Measurements from ENCODE around the gene DDAH1.

GRCh38 chr1:85378534-85378933 is 86.4 kb downstream of the DDAH1 start:
- TF ChIP-seq CTCF (IDR thresholded peaks at IDR 0.05) (no peak), ESRRA (CRISPR knock-in tag; IDR thresholded peaks at IDR 0.05; ENCODE audit: borderline replicate concordance) (no peak), SMAD3 (CRISPR knock-in tag; IDR thresholded peaks at IDR 0.05; ENCODE audit: borderline replicate concordance) (no peak), GABPB1 (CRISPR knock-in tag; IDR thresholded peaks at IDR 0.05) (no peak), TEAD1 (CRISPR knock-in tag; IDR thresholded peaks at IDR 0.05) (no peak), FOXP1 (CRISPR knock-in tag; IDR thresholded peaks at IDR 0.05; ENCODE audit: borderline replicate concordance) (no peak), NR1H2 (CRISPR knock-in tag; IDR thresholded peaks at IDR 0.05) (no peak)
- TF ChIP-seq, protein P1, sequence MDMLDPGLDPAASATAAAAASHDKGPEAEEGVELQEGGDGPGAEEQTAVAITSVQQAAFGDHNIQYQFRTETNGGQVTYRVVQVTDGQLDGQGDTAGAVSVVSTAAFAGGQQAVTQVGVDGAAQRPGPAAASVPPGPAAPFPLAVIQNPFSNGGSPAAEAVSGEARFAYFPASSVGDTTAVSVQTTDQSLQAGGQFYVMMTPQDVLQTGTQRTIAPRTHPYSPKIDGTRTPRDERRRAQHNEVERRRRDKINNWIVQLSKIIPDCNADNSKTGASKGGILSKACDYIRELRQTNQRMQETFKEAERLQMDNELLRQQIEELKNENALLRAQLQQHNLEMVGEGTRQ (CRISPR knock-in tag; IDR thresholded peaks at IDR 0.05), result no peak
- TF ChIP-seq, protein P2, sequence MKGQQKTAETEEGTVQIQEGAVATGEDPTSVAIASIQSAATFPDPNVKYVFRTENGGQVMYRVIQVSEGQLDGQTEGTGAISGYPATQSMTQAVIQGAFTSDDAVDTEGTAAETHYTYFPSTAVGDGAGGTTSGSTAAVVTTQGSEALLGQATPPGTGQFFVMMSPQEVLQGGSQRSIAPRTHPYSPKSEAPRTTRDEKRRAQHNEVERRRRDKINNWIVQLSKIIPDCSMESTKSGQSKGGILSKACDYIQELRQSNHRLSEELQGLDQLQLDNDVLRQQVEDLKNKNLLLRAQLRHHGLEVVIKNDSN (CRISPR knock-in tag; IDR thresholded peaks at IDR 0.05), result no peak
- TF ChIP-seq, protein P3, sequence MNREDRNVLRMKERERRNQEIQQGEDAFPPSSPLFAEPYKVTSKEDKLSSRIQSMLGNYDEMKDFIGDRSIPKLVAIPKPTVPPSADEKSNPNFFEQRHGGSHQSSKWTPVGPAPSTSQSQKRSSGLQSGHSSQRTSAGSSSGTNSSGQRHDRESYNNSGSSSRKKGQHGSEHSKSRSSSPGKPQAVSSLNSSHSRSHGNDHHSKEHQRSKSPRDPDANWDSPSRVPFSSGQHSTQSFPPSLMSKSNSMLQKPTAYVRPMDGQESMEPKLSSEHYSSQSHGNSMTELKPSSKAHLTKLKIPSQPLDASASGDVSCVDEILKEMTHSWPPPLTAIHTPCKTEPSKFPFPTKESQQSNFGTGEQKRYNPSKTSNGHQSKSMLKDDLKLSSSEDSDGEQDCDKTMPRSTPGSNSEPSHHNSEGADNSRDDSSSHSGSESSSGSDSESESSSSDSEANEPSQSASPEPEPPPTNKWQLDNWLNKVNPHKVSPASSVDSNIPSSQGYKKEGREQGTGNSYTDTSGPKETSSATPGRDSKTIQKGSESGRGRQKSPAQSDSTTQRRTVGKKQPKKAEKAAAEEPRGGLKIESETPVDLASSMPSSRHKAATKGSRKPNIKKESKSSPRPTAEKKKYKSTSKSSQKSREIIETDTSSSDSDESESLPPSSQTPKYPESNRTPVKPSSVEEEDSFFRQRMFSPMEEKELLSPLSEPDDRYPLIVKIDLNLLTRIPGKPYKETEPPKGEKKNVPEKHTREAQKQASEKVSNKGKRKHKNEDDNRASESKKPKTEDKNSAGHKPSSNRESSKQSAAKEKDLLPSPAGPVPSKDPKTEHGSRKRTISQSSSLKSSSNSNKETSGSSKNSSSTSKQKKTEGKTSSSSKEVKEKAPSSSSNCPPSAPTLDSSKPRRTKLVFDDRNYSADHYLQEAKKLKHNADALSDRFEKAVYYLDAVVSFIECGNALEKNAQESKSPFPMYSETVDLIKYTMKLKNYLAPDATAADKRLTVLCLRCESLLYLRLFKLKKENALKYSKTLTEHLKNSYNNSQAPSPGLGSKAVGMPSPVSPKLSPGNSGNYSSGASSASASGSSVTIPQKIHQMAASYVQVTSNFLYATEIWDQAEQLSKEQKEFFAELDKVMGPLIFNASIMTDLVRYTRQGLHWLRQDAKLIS (CRISPR knock-in tag; IDR thresholded peaks at IDR 0.05; ENCODE audit: borderline replicate concordance), result no peak
- TF ChIP-seq, protein P4, sequence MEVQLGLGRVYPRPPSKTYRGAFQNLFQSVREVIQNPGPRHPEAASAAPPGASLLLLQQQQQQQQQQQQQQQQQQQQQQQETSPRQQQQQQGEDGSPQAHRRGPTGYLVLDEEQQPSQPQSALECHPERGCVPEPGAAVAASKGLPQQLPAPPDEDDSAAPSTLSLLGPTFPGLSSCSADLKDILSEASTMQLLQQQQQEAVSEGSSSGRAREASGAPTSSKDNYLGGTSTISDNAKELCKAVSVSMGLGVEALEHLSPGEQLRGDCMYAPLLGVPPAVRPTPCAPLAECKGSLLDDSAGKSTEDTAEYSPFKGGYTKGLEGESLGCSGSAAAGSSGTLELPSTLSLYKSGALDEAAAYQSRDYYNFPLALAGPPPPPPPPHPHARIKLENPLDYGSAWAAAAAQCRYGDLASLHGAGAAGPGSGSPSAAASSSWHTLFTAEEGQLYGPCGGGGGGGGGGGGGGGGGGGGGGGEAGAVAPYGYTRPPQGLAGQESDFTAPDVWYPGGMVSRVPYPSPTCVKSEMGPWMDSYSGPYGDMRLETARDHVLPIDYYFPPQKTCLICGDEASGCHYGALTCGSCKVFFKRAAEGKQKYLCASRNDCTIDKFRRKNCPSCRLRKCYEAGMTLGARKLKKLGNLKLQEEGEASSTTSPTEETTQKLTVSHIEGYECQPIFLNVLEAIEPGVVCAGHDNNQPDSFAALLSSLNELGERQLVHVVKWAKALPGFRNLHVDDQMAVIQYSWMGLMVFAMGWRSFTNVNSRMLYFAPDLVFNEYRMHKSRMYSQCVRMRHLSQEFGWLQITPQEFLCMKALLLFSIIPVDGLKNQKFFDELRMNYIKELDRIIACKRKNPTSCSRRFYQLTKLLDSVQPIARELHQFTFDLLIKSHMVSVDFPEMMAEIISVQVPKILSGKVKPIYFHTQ (CRISPR knock-in tag; IDR thresholded peaks at IDR 0.05), result no peak

All from WTC11 (cell line).